ENCODE results near the gene GABRR2.

DNA sequence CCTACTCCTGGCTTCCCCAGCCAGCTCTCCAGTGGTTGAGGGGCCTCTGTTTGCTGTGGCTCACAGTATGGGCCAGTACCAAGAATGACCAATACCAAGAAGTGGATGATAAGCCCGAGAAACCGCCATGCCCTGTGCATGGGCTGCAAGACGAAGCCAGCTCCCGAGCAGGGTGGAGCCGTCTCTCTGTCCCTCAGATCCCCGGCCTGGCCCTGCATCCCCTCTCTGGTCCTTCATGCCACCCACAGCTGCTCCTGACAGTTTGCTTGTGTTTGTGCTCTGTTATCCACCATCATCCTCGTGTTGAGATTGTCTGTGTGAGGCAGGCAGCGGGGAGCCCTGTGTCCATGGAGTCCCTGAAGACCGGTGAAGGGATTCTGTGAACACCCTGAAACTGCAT is 36.1 kb downstream of the GABRR2 start:
- no peak for TF ChIP-seq POLR2A (IDR thresholded peaks at IDR 0.05)
- no peak for TF ChIP-seq CTCF (IDR thresholded peaks at IDR 0.05)
